Coronary artery (tissue), 2 donors: ENCODE data around the gene ZFP37.
"Not testable (repeated sequence)": the region's sequence is repeated elsewhere in the genome, so short reads cannot be mapped to it uniquely, and the experiment has no call there.

Experiments used
- DNase-seq: peaks from one replicate; pipeline ENCODE4 v3.0.0-alpha.2; 2017; ENCODE audit warnings: low spot score
- H3K27ac ChIP-seq, 2 donors: fragments of 200-600 bp; sonication (generic); one replicate each; pipeline ENCODE4 v1.5.1; 2016 to 2019
- H3K4me3 ChIP-seq: fragments of 200-600 bp; sonication (generic); 2 replicates; pipeline ENCODE4 v1.5.1; 2016; ENCODE audit warnings: mild to moderate bottlenecking, moderate library complexity
- TF ChIP-seq, protein P1 (sequence below): fragments of 200-600 bp; sonication (generic); IDR thresholded peaks from one replicate; pipeline ENCODE4 v1.5.1; 2019; ENCODE audit warnings: antibody characterized with exemption

ZFP37 gene

GRCh38 chr9:113056191-113057106 lies at the start of gene ZFP37:
Gene ZFP37, minus strand, starts transcription at chr9:113056724. Its CDS starts 36 bp downstream, at chr9:113056688.
- Histone ChIP-seq H3K4me3 (peak within 1 kb of the TSS; percentile 80), H3K27ac (peak within 1 kb of the TSS; percentile 58 to 78)
- TF ChIP-seq, protein P1, sequence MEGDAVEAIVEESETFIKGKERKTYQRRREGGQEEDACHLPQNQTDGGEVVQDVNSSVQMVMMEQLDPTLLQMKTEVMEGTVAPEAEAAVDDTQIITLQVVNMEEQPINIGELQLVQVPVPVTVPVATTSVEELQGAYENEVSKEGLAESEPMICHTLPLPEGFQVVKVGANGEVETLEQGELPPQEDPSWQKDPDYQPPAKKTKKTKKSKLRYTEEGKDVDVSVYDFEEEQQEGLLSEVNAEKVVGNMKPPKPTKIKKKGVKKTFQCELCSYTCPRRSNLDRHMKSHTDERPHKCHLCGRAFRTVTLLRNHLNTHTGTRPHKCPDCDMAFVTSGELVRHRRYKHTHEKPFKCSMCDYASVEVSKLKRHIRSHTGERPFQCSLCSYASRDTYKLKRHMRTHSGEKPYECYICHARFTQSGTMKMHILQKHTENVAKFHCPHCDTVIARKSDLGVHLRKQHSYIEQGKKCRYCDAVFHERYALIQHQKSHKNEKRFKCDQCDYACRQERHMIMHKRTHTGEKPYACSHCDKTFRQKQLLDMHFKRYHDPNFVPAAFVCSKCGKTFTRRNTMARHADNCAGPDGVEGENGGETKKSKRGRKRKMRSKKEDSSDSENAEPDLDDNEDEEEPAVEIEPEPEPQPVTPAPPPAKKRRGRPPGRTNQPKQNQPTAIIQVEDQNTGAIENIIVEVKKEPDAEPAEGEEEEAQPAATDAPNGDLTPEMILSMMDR, result no peak
- DNase-seq, result peak; percentile 96

GRCh38 chr9:113105345-113105744 lies 48.8 kb upstream of the ZFP37 start:
- not testable (repeated sequence) for DNase-seq

DNA sequence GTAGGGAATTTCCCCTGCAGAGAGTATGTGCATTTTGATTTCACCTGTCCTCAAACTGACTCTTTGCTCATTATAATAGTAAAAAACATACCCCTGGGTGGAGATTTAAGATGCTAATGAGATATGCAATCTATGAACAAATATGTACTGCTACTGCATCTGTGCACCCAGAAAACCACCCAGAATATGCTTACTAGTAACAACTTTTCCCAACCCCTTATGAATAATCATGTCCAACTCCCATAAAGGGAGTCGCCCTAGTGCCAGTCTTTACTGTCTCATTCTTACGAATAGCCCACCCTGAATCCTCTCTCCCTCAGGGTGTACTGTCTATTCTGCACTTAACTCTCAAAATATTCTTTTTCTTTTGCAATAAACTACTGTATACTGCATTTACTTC lies 39.0 kb upstream of the ZFP37 start:
- Histone ChIP-seq H3K4me3 (no peak overlapping the region), H3K27ac (no peak overlapping the region)
- TF ChIP-seq, protein P1, result no peak
- no peak for DNase-seq

More at GRCh38 chr9:113105345-113105744, 48.8 kb upstream of the ZFP37 start:
- not testable (repeated sequence) for H3K27ac ChIP-seq, H3K4me3 ChIP-seq

DNA sequence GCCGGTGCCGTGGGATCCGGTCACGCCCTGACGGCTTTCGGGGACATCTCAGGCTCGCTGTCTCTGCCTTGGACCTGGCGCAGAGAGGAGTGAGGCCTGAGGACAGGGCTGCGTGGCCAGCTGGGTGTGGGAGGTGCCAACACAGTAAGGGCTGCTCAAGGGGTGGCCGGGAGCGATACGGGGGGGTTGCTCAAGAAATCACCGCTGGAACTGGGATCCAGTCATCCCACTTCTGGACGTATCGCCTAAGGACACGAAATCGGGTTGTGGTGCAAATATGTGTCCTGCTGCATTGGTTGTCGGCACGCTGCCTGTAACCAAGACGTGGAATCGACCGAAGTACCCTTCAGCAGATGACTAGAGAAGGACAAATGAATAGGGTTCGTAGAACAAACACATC lies 33.4 kb upstream of the ZFP37 start:
- H3K4me3 ChIP-seq, result peak overlapping the region; percentile 14
- not testable (repeated sequence) for DNase-seq, H3K27ac ChIP-seq

DNA sequence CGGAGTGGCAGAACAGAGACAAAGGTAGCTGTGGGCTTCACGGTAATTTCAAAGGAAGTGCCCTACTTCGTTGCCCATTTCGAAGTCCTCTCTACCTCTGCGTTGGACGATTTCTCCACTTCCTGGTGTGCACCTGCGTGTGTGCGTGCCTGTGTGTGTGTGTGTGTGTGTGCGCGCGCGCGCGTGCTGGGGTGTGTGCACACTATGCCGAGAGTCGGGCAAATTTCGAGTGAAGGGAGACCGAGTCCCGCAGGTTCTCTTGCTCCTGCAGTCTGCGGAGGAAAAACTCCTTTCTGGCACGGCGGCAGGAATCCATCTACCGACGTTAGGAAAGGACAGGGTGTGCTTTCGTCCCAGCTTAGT lies 32.6 kb upstream of the ZFP37 start:
- H3K4me3 ChIP-seq, H3K27ac ChIP-seq, DNase-seq: not testable (repeated sequence)

DNA sequence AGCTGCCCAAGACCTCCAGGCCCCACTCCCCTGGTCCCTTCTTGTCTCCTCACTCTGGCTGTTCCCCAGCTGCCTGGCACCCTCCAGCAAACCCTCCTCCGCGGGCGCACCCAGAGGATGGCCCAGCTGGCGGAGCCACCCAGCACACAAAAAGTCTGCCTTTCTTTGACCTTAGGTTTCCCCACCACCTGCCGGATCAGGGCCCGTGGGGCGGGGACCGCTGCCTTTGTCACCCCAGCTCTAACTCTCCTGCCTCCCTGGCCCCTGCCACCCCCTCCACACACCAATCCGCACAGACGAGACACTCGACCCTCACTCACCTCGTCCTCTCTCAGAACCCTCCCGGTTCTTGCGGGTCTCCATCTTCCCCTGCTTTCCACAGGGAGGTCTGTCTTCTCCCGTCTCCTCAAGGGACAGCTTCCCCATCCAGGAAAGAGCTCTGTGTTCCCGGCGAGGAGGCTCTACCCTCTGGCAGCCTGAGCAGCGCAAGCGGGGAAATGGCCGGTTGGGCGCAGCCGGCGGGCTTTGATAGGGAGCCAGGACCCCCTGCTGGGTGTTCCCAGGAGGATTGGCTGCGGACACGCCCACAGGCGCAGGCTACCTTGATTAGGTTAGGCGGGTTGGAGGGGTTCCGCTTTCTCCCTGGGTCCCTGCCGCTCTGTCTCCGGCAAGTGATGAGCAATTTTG lies 32.1 kb upstream of the ZFP37 start:
- H3K4me3 ChIP-seq, DNase-seq: not testable (repeated sequence)

DNA sequence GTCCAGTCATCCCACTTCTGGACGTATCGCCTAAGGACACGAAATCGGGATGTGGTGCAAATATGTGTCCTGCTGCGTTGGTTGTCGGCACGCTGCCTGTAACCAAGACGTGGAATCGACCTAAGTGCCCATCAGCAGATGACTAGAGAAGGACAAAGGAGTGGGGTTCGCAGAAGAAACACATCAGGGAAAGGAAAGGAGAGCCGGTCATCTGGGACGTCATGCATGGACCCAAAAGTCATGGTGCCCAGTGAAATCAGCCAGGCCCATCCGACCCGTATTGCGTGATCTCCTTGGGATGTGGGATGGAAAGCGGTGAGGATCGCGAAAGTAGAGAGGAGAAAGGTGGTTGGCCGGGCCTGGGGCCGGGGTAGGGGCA lies 6.4 kb upstream of the ZFP37 start:
- DNase-seq, H3K27ac ChIP-seq, H3K4me3 ChIP-seq: not testable (repeated sequence)

More for the DNA sequence above, 32.1 kb upstream of the ZFP37 start:
- not testable (repeated sequence) for H3K27ac ChIP-seq

- not testable (repeated sequence) for H3K27ac ChIP-seq, H3K4me3 ChIP-seq
- peak; percentile 79 for DNase-seq
Measured at GRCh38 chr9:113062256-113062931, 5.9 kb upstream of the ZFP37 start.

DNA sequence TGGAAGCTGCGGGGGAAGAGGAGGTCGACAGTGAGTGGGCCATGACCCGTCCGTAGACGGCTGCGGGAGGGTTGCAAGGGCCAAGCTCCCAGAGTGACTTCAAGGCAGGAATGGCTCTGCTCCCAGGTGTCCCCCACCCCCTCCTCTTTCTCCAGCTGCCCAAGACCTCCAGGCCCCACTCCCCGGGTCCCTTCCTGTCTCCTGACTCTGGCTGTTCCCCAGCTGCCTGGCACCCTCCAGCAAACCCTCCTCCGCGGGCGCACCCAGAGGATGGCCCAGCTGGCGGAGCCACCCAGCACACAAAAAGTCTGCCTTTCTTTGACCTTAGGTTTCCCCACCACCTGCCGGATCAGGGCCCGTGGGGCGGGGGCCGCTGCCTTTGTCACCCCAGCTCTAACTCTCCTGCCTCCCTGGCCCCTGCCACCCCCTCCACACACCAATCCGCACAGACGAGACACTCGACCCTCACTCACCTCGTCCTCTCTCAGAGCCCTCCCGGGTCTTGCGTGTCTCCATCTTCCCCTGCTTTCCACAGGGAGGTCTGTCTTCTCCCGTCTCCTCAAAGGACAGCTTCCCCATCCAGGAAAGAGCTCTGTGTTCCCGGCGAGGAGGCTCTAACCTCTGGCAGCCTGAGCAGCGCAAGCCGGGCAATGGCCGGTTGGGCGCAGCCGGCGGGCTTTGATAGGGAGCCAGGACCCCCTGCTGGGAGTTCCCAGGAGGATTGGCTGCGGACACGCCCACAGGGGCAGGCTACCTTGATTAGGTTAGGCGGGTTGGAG lies 4.7 kb upstream of the ZFP37 start:
- not testable (repeated sequence) for H3K27ac ChIP-seq
- peak; percentile 74 for DNase-seq
- H3K4me3 ChIP-seq, result peak overlapping the region; percentile 7

DNA sequence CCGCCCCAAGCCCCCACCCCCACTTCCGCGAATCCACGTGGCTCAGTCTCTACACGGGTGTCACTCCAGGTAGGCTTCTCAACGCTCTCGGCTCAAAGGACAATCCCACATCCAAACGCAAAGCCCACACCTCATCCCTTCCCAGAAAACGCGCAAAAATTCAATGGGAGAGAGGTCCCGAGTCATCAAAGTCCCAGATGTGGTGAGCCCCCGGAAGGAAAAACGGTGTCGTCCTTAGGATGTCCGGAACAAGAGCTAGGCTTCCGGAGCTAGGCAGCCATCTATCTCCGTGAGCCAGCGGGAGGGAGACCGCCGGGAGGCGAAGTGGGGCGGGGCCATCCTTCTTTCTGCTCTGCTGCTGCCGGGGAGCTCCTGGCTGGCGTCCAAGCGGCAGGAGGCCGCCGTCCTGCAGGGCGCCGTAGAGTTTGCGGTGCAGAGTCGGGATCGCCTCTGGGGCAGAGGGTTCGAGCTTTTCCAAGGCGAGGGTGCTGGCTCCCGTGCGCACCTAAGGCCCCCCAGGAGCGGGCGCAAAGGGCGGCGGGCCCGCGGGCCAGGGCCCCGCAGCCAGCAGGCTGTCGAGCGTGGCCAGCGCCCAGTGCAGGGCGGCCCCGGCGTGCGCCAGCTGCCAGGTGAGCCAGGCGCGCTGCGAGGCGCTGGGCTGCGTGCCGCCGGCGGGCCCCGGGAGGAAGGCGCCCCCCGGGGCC lies 3.2 kb upstream of the ZFP37 start:
- DNase-seq, H3K27ac ChIP-seq: not testable (repeated sequence)
- H3K4me3 ChIP-seq, result peak overlapping the region; percentile 25
